Fibroblast of skin of right biceps (primary cell): ENCODE measurements around the gene NELL1.

Experiments
- DNase-seq: peaks from one replicate; pipeline ENCODE4 v3.0.0-alpha.2; 2013

The NELL1 gene

DNA sequence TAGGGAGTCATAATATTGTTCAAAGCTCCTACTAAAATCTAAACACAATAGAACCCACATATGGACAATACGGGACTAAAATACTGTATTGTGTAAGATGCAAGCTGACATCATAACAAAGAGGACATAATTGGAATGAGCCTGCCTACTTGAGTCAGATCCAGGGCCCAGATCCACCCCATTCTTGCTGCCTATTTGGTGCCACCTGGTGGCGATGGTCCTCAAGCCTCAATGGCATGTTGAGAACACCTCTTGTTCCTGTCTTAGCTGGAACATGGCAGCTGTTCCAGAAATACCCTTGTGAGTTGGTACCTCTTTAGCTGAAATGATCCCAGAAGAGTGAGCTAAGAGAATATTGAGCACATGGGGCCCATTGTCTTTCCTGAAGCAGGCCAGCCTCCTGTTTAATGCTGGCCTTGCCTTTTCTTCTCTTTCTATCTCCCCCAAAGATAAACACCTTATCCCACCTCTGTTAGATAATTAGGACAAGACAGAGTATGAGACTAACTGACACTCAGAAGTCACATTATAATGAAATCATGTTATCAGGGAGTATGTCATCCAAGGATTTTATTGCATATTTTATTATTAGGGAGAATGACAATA is 842.6 kb downstream of the NELL1 start:
- DNase-seq = peak; percentile 33

DNA sequence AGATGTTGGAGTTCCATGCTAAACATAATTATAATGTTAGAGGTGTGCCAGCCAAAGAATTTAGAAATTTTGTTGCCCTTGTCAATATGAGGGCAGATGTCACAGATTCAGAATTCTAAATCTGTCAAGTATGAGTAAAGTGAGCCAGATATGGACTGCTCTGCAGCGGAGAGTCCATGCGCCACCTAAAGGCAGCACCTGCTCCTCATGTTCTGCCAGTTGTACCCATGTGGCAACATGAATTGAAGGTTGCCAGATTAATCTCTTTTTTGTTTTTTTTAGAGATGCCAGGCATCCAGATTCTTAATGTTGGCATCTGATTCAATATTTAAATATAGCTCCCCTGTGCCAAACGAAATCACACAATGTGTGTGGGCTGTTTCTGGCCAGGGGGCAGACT is 844.9 kb downstream of the NELL1 start:
- DNase-seq = no peak

GRCh38 chr11:21520244-21520643 is 850.9 kb downstream of the NELL1 start:
- DNase-seq = no peak

- no peak for DNase-seq
Measured at GRCh38 chr11:21529187-21529586, 859.8 kb downstream of the NELL1 start.

DNA sequence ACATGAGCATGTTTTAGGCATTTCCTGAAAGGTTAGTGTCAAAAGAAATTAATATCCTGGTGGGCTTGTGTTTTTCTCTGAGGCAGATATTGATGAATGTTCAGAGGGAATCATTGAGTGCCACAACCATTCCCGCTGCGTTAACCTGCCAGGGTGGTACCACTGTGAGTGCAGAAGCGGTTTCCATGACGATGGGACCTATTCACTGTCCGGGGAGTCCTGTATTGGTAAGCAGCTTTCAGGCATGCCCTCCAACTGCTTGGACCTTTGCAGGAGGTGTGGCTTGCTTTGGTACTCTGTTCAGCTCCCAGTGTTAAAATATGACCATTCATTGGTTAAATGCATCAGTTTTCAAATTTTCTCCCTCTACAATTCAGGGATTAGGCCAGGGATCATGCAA is 864.9 kb downstream of the NELL1 start:
- DNase-seq = no peak

DNA sequence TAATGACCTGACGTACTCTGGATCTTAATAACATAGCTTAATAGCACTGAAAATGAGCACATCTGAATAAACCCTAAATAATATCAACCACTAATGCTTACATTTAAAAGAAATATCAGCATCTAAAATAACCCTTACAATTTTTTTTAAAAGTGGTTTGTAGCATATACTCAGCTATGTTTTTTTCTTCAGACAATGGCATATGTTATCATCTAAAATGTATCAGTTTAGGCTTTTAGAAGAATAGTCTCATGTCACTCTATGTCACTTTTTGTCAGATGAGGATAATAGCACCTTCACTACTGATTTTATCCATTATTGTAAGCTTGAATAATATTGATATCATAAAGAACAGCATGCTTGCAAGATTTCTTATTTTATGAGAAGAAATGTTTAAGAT is 868.6 kb downstream of the NELL1 start:
- DNase-seq = no peak

DNA sequence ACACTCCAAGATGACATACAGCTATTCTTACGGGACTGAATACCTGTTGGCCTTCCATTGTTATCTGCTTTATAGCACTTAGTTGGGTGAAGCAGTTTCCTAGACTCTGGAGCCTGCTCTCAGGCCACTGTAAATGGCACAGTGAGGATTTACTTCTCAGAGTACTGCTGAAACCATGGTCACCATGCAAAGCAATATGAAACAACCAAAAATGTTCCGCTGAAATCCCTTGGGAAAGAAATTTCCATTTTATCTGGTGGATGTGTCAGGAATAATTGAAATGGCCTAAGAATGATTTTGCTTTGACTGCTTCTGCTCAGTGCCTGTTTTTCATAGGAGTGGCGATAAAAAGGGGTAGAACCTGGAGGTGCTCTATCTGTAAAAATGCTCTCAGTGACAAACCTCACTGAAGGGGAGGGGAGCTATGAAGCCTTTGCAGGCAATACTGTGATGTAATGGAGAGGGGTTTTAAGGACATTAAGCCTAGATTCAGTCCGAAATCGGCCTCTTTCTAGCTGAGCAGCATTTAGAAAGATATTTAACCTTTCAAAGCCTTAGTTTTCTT is 871.9 kb downstream of the NELL1 start:
- no peak for DNase-seq

- no peak for DNase-seq
Measured at GRCh38 chr11:21543901-21544300, 874.5 kb downstream of the NELL1 start.

GRCh38 chr11:21545699-21546098 is 876.3 kb downstream of the NELL1 start:
- DNase-seq = no peak

GRCh38 chr11:21546703-21547102 is 877.3 kb downstream of the NELL1 start:
- DNase-seq = no peak

DNA sequence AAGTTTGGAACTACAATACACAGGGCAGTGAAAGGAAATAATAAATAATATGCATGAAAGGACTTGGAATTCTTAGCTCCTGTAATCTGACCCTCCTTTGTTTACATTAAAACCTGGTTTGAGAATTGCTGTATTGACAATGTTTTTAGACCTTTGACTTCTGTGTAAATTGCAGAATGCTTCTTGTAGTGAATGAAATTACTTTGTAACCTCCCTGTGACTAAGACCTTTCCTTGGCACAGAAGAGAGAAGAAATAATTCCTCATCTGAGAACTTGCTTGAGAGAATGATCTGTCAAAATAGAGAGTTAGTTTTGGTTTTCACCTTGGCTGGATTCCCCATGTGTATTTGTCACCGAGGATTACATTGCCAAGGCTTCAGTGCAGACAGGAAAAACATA is 883.5 kb downstream of the NELL1 start:
- peak; percentile 47 for DNase-seq

- DNase-seq = no peak
Measured at GRCh38 chr11:21553795-21554194, 884.4 kb downstream of the NELL1 start.

DNA sequence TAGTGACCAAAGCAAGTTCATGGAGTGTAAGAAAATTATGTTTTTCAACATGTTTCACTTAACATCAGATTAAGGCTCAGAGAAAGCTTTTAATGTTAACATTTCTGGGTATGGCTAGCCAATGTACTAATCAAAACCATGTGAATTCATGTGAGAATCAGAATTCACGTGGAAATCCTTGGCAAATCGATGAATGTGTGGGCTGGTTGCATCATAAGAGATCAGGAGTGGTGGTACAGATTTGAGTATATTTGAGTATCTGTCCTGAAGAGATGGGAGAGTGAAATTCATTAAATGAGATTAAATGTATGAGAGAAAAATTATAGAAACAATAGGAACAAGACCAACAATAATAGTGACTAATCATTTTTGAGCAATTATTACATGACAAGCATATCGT is 884.9 kb downstream of the NELL1 start:
- DNase-seq = peak; percentile 3

DNA sequence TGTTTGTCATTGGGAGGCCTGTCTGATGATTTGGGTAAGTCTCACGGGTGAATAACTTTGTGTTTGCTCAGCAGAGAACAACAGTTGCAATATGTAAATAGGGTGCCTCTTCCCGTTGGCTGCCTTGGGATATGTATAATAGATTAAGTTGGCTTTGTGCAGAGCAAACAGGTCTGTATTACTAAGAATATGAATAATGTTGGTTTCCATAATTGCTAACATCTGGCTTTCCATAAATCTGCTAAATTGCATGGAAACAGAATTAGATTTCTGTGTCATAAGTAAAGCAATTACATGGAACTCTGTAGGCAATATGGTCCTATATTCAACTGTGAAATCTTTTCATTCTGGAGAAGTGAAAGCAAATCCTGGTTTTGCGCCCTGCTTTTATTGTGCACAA is 887.5 kb downstream of the NELL1 start:
- DNase-seq = peak; percentile 52

GRCh38 chr11:21560466-21560975 is 891.1 kb downstream of the NELL1 start:
- no peak for DNase-seq

GRCh38 chr11:21561581-21561980 is 892.2 kb downstream of the NELL1 start:
- peak; percentile 76 for DNase-seq

DNA sequence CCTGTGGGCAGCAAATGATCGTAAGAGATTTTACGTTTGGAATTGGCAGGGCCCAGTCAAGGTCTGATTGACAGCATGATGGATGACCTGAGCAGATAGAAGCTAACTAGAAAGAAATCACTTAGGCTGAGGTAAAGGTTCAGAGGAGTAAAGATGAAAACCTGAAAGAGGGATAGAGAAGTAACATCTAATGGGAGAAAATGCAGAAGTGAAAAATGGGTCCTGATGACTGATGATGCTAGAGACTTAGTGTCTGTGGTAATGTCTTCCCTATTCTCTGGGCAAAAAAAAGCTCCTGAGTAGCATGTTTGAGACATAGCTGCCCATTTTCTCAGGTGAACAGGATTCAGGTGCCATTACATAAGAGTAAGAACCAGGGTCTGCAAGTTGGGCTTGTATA is 894.7 kb downstream of the NELL1 start:
- no peak for DNase-seq

DNA sequence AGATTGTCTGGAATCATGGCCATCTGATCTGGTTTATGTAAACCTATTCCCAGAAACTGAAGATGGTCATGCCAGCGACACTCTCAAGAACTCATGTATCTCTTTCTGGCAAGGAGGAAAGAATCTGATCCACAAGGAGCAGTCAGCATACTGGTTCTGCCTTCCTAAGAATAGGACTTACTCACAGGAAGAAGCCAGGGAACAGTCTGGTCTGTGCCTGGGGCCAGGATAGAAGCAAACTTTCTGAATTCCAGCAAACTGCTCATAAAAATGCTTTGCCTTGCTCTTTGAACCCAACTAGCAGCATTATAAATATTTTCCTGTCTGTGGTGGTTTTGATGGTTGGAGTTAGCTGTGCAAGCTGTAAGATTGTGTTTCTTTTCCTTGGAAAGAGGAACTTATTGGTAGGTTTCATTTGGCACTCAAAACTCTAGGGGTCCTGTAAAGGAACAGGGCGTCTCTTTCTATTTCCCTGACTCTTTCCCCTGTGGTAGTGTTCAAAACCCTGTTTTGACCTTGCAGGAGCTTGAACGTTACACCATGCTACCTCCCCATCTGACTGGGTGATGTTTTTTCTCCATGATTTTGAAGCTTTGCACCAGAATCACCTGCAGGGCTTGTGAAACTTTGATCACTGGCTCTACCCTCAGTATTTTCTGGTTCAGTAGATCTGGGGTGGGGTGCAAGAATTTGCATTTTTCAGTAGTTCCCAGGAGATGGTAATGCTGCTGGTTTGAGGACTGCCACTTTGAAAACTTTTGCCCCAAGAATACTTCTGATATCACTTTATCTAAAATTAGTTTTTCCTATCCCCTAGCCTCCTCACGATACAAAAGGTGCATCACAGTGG is 895.7 kb downstream of the NELL1 start:
- DNase-seq = peak; percentile 14

DNA sequence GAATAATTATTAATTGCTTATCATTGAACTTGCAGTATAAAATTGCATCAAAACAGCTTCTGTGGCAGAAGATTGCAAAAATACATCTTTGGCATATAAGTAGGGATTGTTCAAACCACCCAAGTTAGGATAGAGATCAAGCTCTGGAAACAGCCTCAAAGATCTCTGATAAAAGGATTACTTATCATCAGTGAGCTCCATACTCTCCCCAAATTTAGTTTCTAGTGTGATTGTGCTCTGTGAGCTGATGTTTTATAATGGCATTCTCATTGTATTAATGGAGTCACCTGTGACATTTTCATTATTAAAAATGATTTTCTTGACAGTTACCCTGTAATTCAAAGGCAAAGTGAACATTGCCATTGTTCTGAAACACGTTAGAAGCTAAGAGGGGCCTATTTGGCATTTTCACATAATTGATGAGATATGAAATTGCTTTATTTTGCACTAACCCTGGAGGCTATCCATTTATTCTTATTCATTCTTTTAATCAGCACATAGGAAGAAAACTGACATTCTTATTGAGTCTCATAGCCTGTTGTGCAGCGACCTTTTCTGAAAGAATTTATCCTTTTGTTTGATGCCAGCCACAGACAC is 897.2 kb downstream of the NELL1 start:
- no peak for DNase-seq

DNA sequence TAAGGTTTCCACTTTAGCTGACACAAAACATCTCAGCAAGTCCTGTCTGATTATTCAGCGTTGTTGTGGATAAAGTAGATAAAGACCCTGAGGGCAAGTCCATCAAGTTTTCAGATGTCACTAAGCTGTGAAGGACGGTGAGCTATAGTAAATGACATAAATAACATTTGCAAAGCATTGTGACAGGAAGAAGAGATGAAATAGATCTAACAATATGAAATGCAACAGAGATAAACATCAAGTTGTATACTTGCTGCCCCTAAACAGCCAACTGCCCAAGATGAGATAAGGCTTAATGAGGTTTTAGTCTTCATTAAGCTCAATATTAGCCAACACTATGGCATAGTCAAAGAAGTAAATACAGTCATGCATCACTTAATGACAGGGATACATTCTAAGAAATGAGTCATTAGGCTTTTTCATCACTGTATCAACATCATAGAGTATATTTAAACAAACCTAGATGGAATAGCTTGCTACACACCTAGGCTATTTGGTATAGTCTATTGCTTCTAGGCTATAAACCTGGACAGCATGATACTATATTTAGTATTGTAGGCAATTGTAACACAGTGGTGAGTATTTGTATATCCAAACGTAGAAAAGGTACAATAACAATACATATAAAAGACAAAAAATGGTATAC is 898.4 kb downstream of the NELL1 start:
- DNase-seq = no peak

DNA sequence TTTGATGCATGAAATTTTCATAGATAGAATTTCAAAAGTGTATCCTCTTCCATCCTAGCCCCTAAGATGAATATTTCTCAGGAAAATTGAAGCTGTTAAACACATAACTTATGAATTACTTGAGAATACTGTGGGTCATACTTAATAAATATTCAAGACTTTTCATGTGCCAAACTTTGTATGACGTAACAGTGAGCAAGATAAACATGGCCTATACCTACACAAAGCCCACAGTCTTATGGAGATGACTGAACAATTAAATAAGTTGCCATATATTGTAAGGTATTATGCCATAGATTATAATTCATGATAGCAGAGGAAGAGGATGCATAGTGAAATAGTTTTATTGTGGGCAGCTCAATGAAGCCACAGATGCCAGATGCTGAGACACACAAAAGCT is 902.8 kb downstream of the NELL1 start:
- DNase-seq = no peak

DNA sequence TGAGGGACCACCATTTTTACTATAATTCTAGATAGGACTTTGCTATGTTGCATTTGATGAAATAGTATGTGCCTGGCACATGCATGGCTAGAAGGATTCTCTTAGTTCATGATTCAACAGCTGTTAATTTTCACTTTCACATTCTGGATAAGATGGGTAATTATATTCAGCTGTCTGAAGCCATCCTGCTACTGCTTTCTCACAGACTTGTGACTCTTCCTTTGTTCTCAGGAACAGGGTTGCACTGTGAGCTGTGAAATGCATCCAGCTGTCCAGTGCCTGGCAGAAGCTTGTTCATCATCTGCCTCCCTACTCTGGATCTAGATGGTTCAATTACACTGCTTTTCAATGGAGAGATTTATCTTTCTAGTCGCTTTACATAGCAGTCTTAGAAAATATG is 913.4 kb downstream of the NELL1 start:
- no peak for DNase-seq

DNA sequence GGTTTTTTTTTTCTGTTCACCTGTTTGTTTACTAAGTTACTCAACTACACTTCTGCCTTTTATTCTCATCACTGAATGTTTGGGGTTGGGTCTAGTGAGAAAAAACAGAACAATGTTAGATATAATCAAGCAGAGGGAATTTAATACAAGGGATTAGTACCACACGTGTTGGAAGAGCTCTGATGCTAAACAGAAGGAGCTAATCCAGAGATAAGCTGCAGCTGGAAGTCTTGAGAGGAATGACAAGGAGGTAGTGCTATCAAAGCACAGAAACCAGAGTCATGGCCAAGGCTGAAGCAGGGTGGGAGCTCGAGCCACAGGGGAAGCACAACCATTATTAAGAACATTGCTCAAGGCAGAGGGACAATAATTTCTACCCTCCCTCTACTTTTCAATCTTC is 919.4 kb downstream of the NELL1 start:
- no peak for DNase-seq
